IMR-90 (cell line): Measurements from ENCODE around the gene PHIP.

Experiments
- CEBPB ChIP-seq: IDR thresholded peaks from 2 replicates; pipeline ENCODE4 v1.6.1; 2012; ENCODE audit warnings: low read depth, low read length, improper control_type of control experiment
- CTCF ChIP-seq: conservative IDR thresholded peaks from 2 replicates; pipeline ENCODE4 v1.5.1; 2012; ENCODE audit warnings: mild to moderate bottlenecking, low read depth, low read length, improper control_type of control experiment
- MAZ ChIP-seq: IDR thresholded peaks from 2 replicates; pipeline ENCODE4 v1.6.1; 2012; ENCODE audit warnings: low read depth, mild to moderate bottlenecking, low read length, improper control_type of control experiment, moderate library complexity, borderline replicate concordance
- RFX5 ChIP-seq: IDR thresholded peaks from 2 replicates; pipeline ENCODE4 v1.8.0; 2012; ENCODE audit warnings: low read depth, mild to moderate bottlenecking, low read length, moderate library complexity

GRCh38 chr6:78952362-78952761 is 125.7 kb downstream of the PHIP start:
- no peak for TF ChIP-seq MAZ
- no peak for TF ChIP-seq CTCF
- no peak for TF ChIP-seq CEBPB
- TF ChIP-seq RFX5: no peak
